Activated T-helper 1 cell treated with anti-CD3 and anti-CD28 coated beads, Interleukin-12 subunit alpha, Interleukin-12 subunit beta, Interleukin-2, Interleukin-4 antibody, amounts not matched to agents 30 ng/mL and 10 ng/mL and 1 ng/mL, durations not matched to agents 14 hours and 24 hours and 36 hours (primary cell): Measurements from ENCODE around the gene GPX7. TPM values are rescaled to one million over a fixed set of nuclear protein-coding genes. Genes with fewer than 3 reads are reported as not detected.

Experiments used
- DNase-seq: peaks from one replicate; pipeline ENCODE4 v3.0.0; 2021; ENCODE audit warnings: low spot score
- H3K27ac Mint-ChIP-seq: one replicate; pipeline ENCODE4 v1.8.0; 2021; ENCODE audit warnings: mild to moderate bottlenecking, mixed read lengths
- H3K27me3 Mint-ChIP-seq: one replicate; pipeline ENCODE4 v1.8.0; 2022; ENCODE audit warnings: mild to moderate bottlenecking, moderate library complexity, mixed read lengths; ENCODE audit not compliant: insufficient read depth
- H3K36me3 Mint-ChIP-seq: one replicate; pipeline ENCODE4 v1.8.0; 2021; ENCODE audit warnings: low read depth, mixed read lengths
- H3K4me1 Mint-ChIP-seq: one replicate; pipeline ENCODE4 v1.8.0; 2021; ENCODE audit warnings: low read depth, mixed read lengths
- H3K4me3 Mint-ChIP-seq: one replicate; pipeline ENCODE4 v1.8.0; 2021; ENCODE audit warnings: mild to moderate bottlenecking, moderate library complexity, mixed read lengths
- H3K9me3 Mint-ChIP-seq: one replicate; pipeline ENCODE4 v1.8.0; 2021; ENCODE audit warnings: mixed read lengths
- intact Hi-C: fragments of 100-400 bp; cut with micrococcal nuclease; formaldehyde crosslinking; loops from one replicate; pipeline ENCODE4 v1.15.1; 2024
- total RNA-seq: library from RNA; stranded (reverse); gene quantifications from 2 replicates; pipeline ENCODE4 v1.2.3, GENCODE V29; 2022

Gene GPX7
- total RNA-seq, 1 donor from 2014 or later: 32.7 TPM

GRCh38 chr1:52621950-52622349 is 19.8 kb downstream of the GPX7 start:
- peaks cover 7% of the 10 kb centered on the region for H3K9me3 Mint-ChIP-seq
- no peaks in the 10 kb centered on the region for H3K4me1 Mint-ChIP-seq
- H3K27me3 Mint-ChIP-seq: no peaks in the 10 kb centered on the region
- intact Hi-C loops: no loop called here
- H3K4me3 Mint-ChIP-seq: no peak overlapping the region
- DNase-seq: no peak
- H3K36me3 Mint-ChIP-seq: peaks cover 3% of the 10 kb centered on the region
- no peak overlapping the region for H3K27ac Mint-ChIP-seq

GRCh38 chr1:52623812-52624211 is 21.6 kb downstream of the GPX7 start:
- intact Hi-C loops: no loop called here
- no peaks in the 10 kb centered on the region for H3K27me3 Mint-ChIP-seq
- H3K4me3 Mint-ChIP-seq: no peak overlapping the region
- H3K36me3 Mint-ChIP-seq: peaks cover 3% of the 10 kb centered on the region
- H3K9me3 Mint-ChIP-seq: peaks cover 7% of the 10 kb centered on the region
- no peaks in the 10 kb centered on the region for H3K4me1 Mint-ChIP-seq
- no peak for DNase-seq
- no peak overlapping the region for H3K27ac Mint-ChIP-seq

- intact Hi-C loops: no loop called here
- Mint-ChIP-seq H3K4me3 (no peak overlapping the region), H3K27me3 (no peaks in the 10 kb centered on the region), H3K9me3 (no peaks in the 10 kb centered on the region), H3K36me3 (no peaks in the 10 kb centered on the region), H3K27ac (no peak overlapping the region), H3K4me1 (no peaks in the 10 kb centered on the region)
- no peak for DNase-seq
These were observed 24.9 kb downstream of the GPX7 start for GRCh38 chr1:52627028-52627427.

GRCh38 chr1:52628614-52629324 is 26.6 kb downstream of the GPX7 start:
- Mint-ChIP-seq H3K27me3 (peaks cover 2% of the 10 kb centered on the region), H3K4me3 (no peak overlapping the region), H3K9me3 (no peaks in the 10 kb centered on the region), H3K36me3 (peaks cover 3% of the 10 kb centered on the region), H3K27ac (no peak overlapping the region), H3K4me1 (peaks cover 4% of the 10 kb centered on the region)
- intact Hi-C loops: no loop called here
- DNase-seq: no peak

GRCh38 chr1:52629325-52629643 is 27.1 kb downstream of the GPX7 start:
- no peak for DNase-seq
- H3K4me3 Mint-ChIP-seq: no peak overlapping the region
- H3K27me3 Mint-ChIP-seq: peaks cover 2% of the 10 kb centered on the region
- intact Hi-C loops: no loop called here
- peaks cover 9% of the 10 kb centered on the region for H3K4me1 Mint-ChIP-seq
- H3K9me3 Mint-ChIP-seq: no peaks in the 10 kb centered on the region
- H3K36me3 Mint-ChIP-seq: peaks cover 5% of the 10 kb centered on the region
- no peak overlapping the region for H3K27ac Mint-ChIP-seq

GRCh38 chr1:52629667-52630066 is 27.5 kb downstream of the GPX7 start:
- H3K4me3 Mint-ChIP-seq: no peak overlapping the region
- no peaks in the 10 kb centered on the region for H3K9me3 Mint-ChIP-seq
- peaks cover 13% of the 10 kb centered on the region for H3K4me1 Mint-ChIP-seq
- no peak overlapping the region for H3K27ac Mint-ChIP-seq
- peaks cover 5% of the 10 kb centered on the region for H3K36me3 Mint-ChIP-seq
- peaks cover 2% of the 10 kb centered on the region for H3K27me3 Mint-ChIP-seq
- DNase-seq: no peak
- intact Hi-C loops: loop anchor here (10.0 kb wide), 2 partner anchors 105 to 575 kb away; partner anchors contain the start of genes BTF3L4 and TXNDC12

- intact Hi-C loops: loop anchor here (10.0 kb wide), 2 partner anchors 107 to 577 kb away; partner anchors contain the start of genes BTF3L4 and TXNDC12
- Mint-ChIP-seq H3K27me3 (peaks cover 2% of the 10 kb centered on the region), H3K36me3 (peaks cover 5% of the 10 kb centered on the region), H3K27ac (peak overlapping the region; percentile 76), H3K9me3 (no peaks in the 10 kb centered on the region), H3K4me3 (peak overlapping the region; percentile 77), H3K4me1 (peaks cover 33% of the 10 kb centered on the region)
- DNase-seq: no peak
These were observed 29.7 kb downstream of the GPX7 start for GRCh38 chr1:52631759-52632331.

GRCh38 chr1:52632732-52633290 is 30.6 kb downstream of the GPX7 start, which contains the start of gene SHISAL2A:
TSS of gene SHISAL2A (plus strand) at chr1:52633168. CDS start at chr1:52633494, 326 bp downstream.
- intact Hi-C loops: loop anchor here (1.0 to 10.0 kb wide), 3 partner anchors 26 to 578 kb away; partner anchors contain the start of genes BTF3L4 and TXNDC12
- peak; percentile 44 for DNase-seq
- H3K4me3 Mint-ChIP-seq: peak within 1 kb of the TSS; percentile 83
- peak within 1 kb of the TSS; percentile 91 for H3K27ac Mint-ChIP-seq
- H3K27me3 Mint-ChIP-seq: peaks cover 2% of the 10 kb centered on the region
- peaks cover 43% of the 10 kb centered on the region for H3K4me1 Mint-ChIP-seq
- peaks cover 7% of the 10 kb centered on the region for H3K36me3 Mint-ChIP-seq
- no peaks in the 10 kb centered on the region for H3K9me3 Mint-ChIP-seq

GRCh38 chr1:52633291-52633754 is 31.2 kb downstream of the GPX7 start:
- intact Hi-C loops: loop anchor here (1.0 to 10.0 kb wide), 3 partner anchors 26 to 579 kb away; partner anchors contain the start of genes BTF3L4 and TXNDC12
- Mint-ChIP-seq H3K27me3 (peaks cover 2% of the 10 kb centered on the region), H3K27ac (peak overlapping the region; percentile 91), H3K9me3 (no peaks in the 10 kb centered on the region), H3K36me3 (peaks cover 8% of the 10 kb centered on the region), H3K4me1 (peaks cover 48% of the 10 kb centered on the region), H3K4me3 (peak overlapping the region; percentile 83)
- DNase-seq: peak; percentile 24

GRCh38 chr1:52634111-52634510 is 31.9 kb downstream of the GPX7 start:
- peaks cover 9% of the 10 kb centered on the region for H3K36me3 Mint-ChIP-seq
- H3K4me3 Mint-ChIP-seq: peak overlapping the region; percentile 83
- intact Hi-C loops: loop anchor here (10.0 kb wide), 2 partner anchors 109 to 579 kb away; partner anchors contain the start of genes BTF3L4 and TXNDC12
- DNase-seq: no peak
- H3K4me1 Mint-ChIP-seq: peaks cover 53% of the 10 kb centered on the region
- peaks cover 2% of the 10 kb centered on the region for H3K27me3 Mint-ChIP-seq
- H3K9me3 Mint-ChIP-seq: no peaks in the 10 kb centered on the region
- H3K27ac Mint-ChIP-seq: peak overlapping the region; percentile 91

- intact Hi-C loops: loop anchor here (10.0 kb wide), 2 partner anchors 111 to 581 kb away; partner anchors contain the start of genes BTF3L4 and TXNDC12
- Mint-ChIP-seq H3K27me3 (peaks cover 2% of the 10 kb centered on the region), H3K4me3 (peak overlapping the region; percentile 40), H3K36me3 (peaks cover 13% of the 10 kb centered on the region), H3K27ac (peak overlapping the region; percentile 84), H3K4me1 (peaks cover 59% of the 10 kb centered on the region), H3K9me3 (no peaks in the 10 kb centered on the region)
- DNase-seq: no peak
These were observed 33.3 kb downstream of the GPX7 start for GRCh38 chr1:52635321-52636089.
